IMR-90 (cell line): ENCODE data around the gene TSC22D4. TPM values are rescaled to one million over a fixed set of nuclear protein-coding genes. Genes with fewer than 3 reads are reported as not detected.
A peak's percentile ranks its signal among the peaks of the same experiment; 100 is the strongest.

Experiments
- ATAC-seq: fragments of 200-7000 bp; cut with Tn5 transposase; 2 replicates; pipeline ENCODE4 v1.9.1; 2020; ENCODE audit warnings: low read depth, mild to moderate bottlenecking, moderate library complexity
- BruUV-seq: library from RNA; stranded (reverse); fragments of 400-500 nt; replicated peaks from 2 replicates; lab custom pipeline; 2021; lab: Mats Ljungman, UMichigan
- CTCF ChIA-PET: fragments of 300-600 bp; formaldehyde crosslinking; extraction: SDS; loops from one replicate; lab custom pipeline; 2021; ENCODE audit warnings: antibody characterized with exemption; lab: Yijun Ruan, JAX
- POLR2A ChIA-PET: fragments of 300-600 bp; sonication (Branson Sonifier 250); formaldehyde crosslinking; loops from one replicate; lab custom pipeline; 2022; ENCODE audit warnings: antibody characterized with exemption; ENCODE audit not compliant: unreplicated experiment; lab: Charles Lee
- DNase-seq: peaks from one replicate; pipeline ENCODE4 v3.0.0; 2013
- H2AFZ ChIP-seq: replicated peaks from 2 replicates; pipeline ENCODE3; 2013; ENCODE audit warnings: low read length, mild to moderate bottlenecking; ENCODE audit not compliant: poor library complexity
- H2AK5ac ChIP-seq: 2 replicates; pipeline ENCODE4 v1.6.1; 2013; ENCODE audit warnings: low read depth, low read length, inconsistent platforms
- H2AK9ac ChIP-seq: replicated peaks from 2 replicates; pipeline ENCODE3; 2013; ENCODE audit warnings: mild to moderate bottlenecking, low read depth, low read length, moderate library complexity; ENCODE audit not compliant: poor library complexity
- H2BK120ac ChIP-seq: 2 replicates; pipeline ENCODE4 v1.6.1; 2013; ENCODE audit warnings: low read depth, low read length, inconsistent platforms
- H2BK15ac ChIP-seq: 3 replicates; pipeline ENCODE4 v1.6.1; 2013; ENCODE audit warnings: low read depth, low read length, inconsistent platforms
- H2BK20ac ChIP-seq: 2 replicates; pipeline ENCODE4 v1.6.1; 2013; ENCODE audit warnings: low read depth, mild to moderate bottlenecking, inconsistent platforms, low read length, moderate library complexity
- H2BK5ac ChIP-seq: 2 replicates; pipeline ENCODE4 v1.6.1; 2013; ENCODE audit warnings: mild to moderate bottlenecking, low read depth, low read length, inconsistent platforms; ENCODE audit not compliant: poor library complexity, severe bottlenecking
- H3K14ac ChIP-seq: replicated peaks from 2 replicates; pipeline ENCODE4 v1.6.1; 2013; ENCODE audit warnings: low read depth, low read length, inconsistent platforms
- H3K18ac ChIP-seq: 2 replicates; pipeline ENCODE4 v1.6.1; 2013; ENCODE audit warnings: low read depth, low read length, control low read depth
- H3K23ac ChIP-seq: 2 replicates; pipeline ENCODE4 v1.6.1; 2013; ENCODE audit warnings: low read depth, low read length, inconsistent platforms
- H3K27ac ChIP-seq: 2 replicates; pipeline ENCODE4 v1.5.1; 2013; ENCODE audit warnings: mild to moderate bottlenecking, control low read depth, low read length; ENCODE audit not compliant: insufficient read depth
- H3K27me3 ChIP-seq: 2 replicates; pipeline ENCODE4 v1.6.1; 2013; ENCODE audit warnings: low read length; ENCODE audit not compliant: control insufficient read depth, insufficient read depth
- H3K36me3 ChIP-seq: 2 replicates; pipeline ENCODE4 v1.6.1; 2013; ENCODE audit warnings: low read length, mixed read lengths; ENCODE audit not compliant: control insufficient read depth, insufficient read depth
- H3K4ac ChIP-seq: 2 replicates; pipeline ENCODE4 v1.6.1; 2013; ENCODE audit warnings: low read depth, low read length, inconsistent platforms
- H3K4me1 ChIP-seq: 2 replicates; pipeline ENCODE4 v1.6.1; 2013; ENCODE audit warnings: low read length, mixed read lengths; ENCODE audit not compliant: control insufficient read depth, insufficient read depth
- H3K4me2 ChIP-seq: 2 replicates; pipeline ENCODE4 v1.6.1; 2013; ENCODE audit warnings: low read depth, mild to moderate bottlenecking, control low read depth, low read length, moderate library complexity
- H3K4me3 ChIP-seq: 2 replicates; pipeline ENCODE4 v1.5.1; 2013; ENCODE audit warnings: low read depth, mild to moderate bottlenecking, control low read depth, low read length, moderate library complexity; ENCODE audit not compliant: insufficient read depth
- H3K56ac ChIP-seq: 2 replicates; pipeline ENCODE4 v1.6.1; 2013; ENCODE audit warnings: low read length, inconsistent platforms; ENCODE audit not compliant: insufficient read depth; ENCODE audit errors: extremely low read depth
- H3K79me1 ChIP-seq, 2 experiments: 2 replicates each; pipeline ENCODE4 v1.6.1; 2013; ENCODE audit warnings: low read length in 2 of 2, inconsistent platforms in 1 of 2, low read depth in 1 of 2
- H3K9ac ChIP-seq: 2 replicates; pipeline ENCODE4 v1.6.1; 2013; ENCODE audit warnings: low read depth, low read length, control low read depth
- H3K9me1 ChIP-seq: 2 replicates; pipeline ENCODE4 v1.6.1; 2013; ENCODE audit warnings: low read length, inconsistent platforms; ENCODE audit not compliant: insufficient read depth
- H3K9me3 ChIP-seq: 2 replicates; pipeline ENCODE4 v1.6.1; 2013; ENCODE audit warnings: low read length; ENCODE audit not compliant: control insufficient read depth, insufficient read depth
- H4K20me1 ChIP-seq: 2 replicates; pipeline ENCODE4 v1.6.1; 2013; ENCODE audit warnings: low read length, inconsistent platforms; ENCODE audit not compliant: insufficient read depth
- H4K5ac ChIP-seq: 2 replicates; pipeline ENCODE4 v1.6.1; 2013; ENCODE audit warnings: mild to moderate bottlenecking, low read depth, low read length, control low read depth
- H4K8ac ChIP-seq, 2 experiments: 2 replicates each; pipeline ENCODE4 v1.6.1; 2013; ENCODE audit warnings: low read depth in 2 of 2, low read length in 2 of 2, control low read depth in 1 of 2, inconsistent platforms in 1 of 2
- H4K91ac ChIP-seq: 2 replicates; pipeline ENCODE4 v1.6.1; 2013; ENCODE audit warnings: low read depth, low read length, inconsistent platforms; ENCODE audit not compliant: insufficient read depth
- BHLHE40 ChIP-seq: fragments of 150-350 bp; IDR thresholded peaks from 2 replicates; pipeline ENCODE4 v1.6.1; 2016; ENCODE audit warnings: mild to moderate bottlenecking, low read depth, low read length
- CEBPB ChIP-seq: IDR thresholded peaks from 2 replicates; pipeline ENCODE4 v1.6.1; 2012; ENCODE audit warnings: low read depth, low read length, improper control_type of control experiment
- CHD1 ChIP-seq: IDR thresholded peaks from 2 replicates; pipeline ENCODE4 v1.6.1; 2012; ENCODE audit warnings: low read depth, low read length, improper control_type of control experiment
- ELK1 ChIP-seq: fragments of 150-350 bp; IDR thresholded peaks from 2 replicates; pipeline ENCODE4 v1.6.1; 2016; ENCODE audit warnings: low read depth, mild to moderate bottlenecking, low read length, moderate library complexity, borderline replicate concordance
- FOS ChIP-seq: fragments of 150-350 bp; IDR thresholded peaks from 2 replicates; pipeline ENCODE4 v1.6.1; 2016; ENCODE audit warnings: low read depth, low read length
- MAFK ChIP-seq: IDR thresholded peaks from 2 replicates; pipeline ENCODE4 v1.6.1; 2012; ENCODE audit warnings: low read depth, low read length, improper control_type of control experiment
- MAZ ChIP-seq: IDR thresholded peaks from 2 replicates; pipeline ENCODE4 v1.6.1; 2012; ENCODE audit warnings: low read depth, mild to moderate bottlenecking, low read length, improper control_type of control experiment, moderate library complexity, borderline replicate concordance
- NFE2L2 ChIP-seq: fragments of 150-350 bp; IDR thresholded peaks from 2 replicates; pipeline ENCODE4 v1.6.1; 2016; ENCODE audit warnings: low read depth, mild to moderate bottlenecking, low read length
- POLR2A ChIP-seq: IDR thresholded peaks from 2 replicates; pipeline ENCODE4 v1.6.1; 2012; ENCODE audit warnings: mild to moderate bottlenecking, low read depth, low read length
- RAD21 ChIP-seq: IDR thresholded peaks from 2 replicates; pipeline ENCODE4 v1.6.1; 2012; ENCODE audit warnings: low read length, improper control_type of control experiment
- RCOR1 ChIP-seq: IDR thresholded peaks from 2 replicates; pipeline ENCODE4 v1.6.1; 2012; ENCODE audit warnings: mild to moderate bottlenecking, low read length, improper control_type of control experiment; ENCODE audit not compliant: insufficient replicate concordance
- RFX5 ChIP-seq: IDR thresholded peaks from 2 replicates; pipeline ENCODE4 v1.8.0; 2012; ENCODE audit warnings: low read depth, mild to moderate bottlenecking, low read length, moderate library complexity
- SMC3 ChIP-seq: fragments of 150-350 bp; IDR thresholded peaks from 2 replicates; pipeline ENCODE4 v1.6.1; 2016; ENCODE audit warnings: low read depth, mild to moderate bottlenecking, antibody characterized with exemption, low read length, moderate library complexity
- WGBS, 2 experiments: methylation state at CpG; one replicate each; pipeline versions ENCODE4 v1.1.5 to v1.1.7; 2013; ENCODE audit warnings: missing lambda C conversion rate in 2 of 2; ENCODE audit not compliant: insufficient read length in 1 of 2; ENCODE audit errors: extremely low coverage in 2 of 2; 5-methylcytosine and 5-hydroxymethylcytosine counted together
- dilution Hi-C: fragments of 300-500 bp; cut with HindIII; formaldehyde crosslinking; loops from one replicate; pipeline ENCODE4 v1.14.3; 2018; ENCODE audit warnings: low sequenced_read_pairs; ENCODE audit not compliant: unreplicated experiment
- in situ Hi-C: fragments of 300-500 bp; cut with MboI; formaldehyde crosslinking; loops from 3 replicates; pipeline ENCODE4 v1.14.3; 2019; ENCODE audit warnings: low sequenced_read_pairs, inconsistent platforms, mixed read lengths
- intact Hi-C: fragments of 100-400 bp; cut with micrococcal nuclease; formaldehyde crosslinking; loops from 2 replicates; pipeline ENCODE4 v1.10.0; 2022
- polyA plus RNA-seq, 3 experiments: library from polyadenylated mRNA; depleted of rRNA; stranded (reverse); fragments of >200 nt; gene quantifications; 2 replicates each; pipeline ENCODE4 v1.2.3, GENCODE V29; 2012; ENCODE audit warnings: low replicate concordance in 1 of 3
- total RNA-seq: library from RNA; depleted of rRNA; stranded (reverse); fragments of >200 nt; gene quantifications from 2 replicates; pipeline ENCODE4 v1.2.3, GENCODE V29; 2012
- TF ChIP-seq, protein P1 (sequence below): fragments of 150-350 bp; IDR thresholded peaks from 2 replicates; pipeline ENCODE4 v1.6.1; 2017; ENCODE audit warnings: mild to moderate bottlenecking, antibody characterized with exemption, low read length, low read depth
- TF ChIP-seq, protein P2 (sequence below): conservative IDR thresholded peaks from 2 replicates; pipeline ENCODE4 v1.5.1; 2012; ENCODE audit warnings: mild to moderate bottlenecking, low read depth, low read length, improper control_type of control experiment

TSC22D4 gene
- total and polyA plus RNA-seq, 2 of the 4 experiments (the other 2 are of a cell fraction), result 9.3 to 29.9 TPM

DNA sequence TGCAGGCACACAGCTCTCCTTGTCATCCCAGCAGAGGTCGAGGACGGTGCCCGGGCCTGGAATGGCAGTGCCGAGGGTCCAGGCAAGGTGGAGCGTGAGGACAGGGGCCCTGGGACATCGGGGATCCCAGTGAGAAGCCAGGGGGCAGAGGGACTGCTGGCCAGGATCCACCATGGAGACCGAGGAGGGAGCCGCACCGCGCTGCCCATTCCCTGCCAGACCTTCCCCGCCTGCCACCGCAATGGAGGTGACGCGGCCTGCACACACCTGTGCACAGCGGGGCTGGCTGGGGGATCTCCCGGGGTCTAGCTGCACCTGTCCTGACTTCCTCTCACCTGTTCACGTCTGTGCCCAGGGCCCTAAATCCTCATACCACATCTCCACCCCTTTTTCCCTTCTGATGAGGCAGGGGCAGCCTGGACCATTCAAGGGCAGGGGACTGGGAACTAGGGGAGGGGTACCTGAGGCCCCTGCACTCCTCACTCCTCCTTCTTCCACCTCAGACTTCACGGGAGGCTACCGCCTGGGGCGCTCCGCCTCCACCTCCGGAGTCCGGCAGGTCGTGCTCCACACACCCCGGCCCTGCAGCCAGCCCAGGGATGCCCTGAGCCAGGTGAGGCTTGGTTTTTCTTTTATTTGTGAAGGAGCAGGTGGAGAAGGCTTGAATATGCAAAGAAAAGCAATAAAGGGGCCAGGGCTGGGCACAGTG lies 11.6 kb upstream of the TSC22D4 start:
- H3K9me3 ChIP-seq, result no peaks in the 10 kb centered on the region
- dilution Hi-C loops, result no loop called here
- TF ChIP-seq FOS, result no peak
- no peak for TF ChIP-seq BHLHE40
- TF ChIP-seq CHD1, result no peak
- no peak for TF ChIP-seq POLR2A
- TF ChIP-seq, protein P1, sequence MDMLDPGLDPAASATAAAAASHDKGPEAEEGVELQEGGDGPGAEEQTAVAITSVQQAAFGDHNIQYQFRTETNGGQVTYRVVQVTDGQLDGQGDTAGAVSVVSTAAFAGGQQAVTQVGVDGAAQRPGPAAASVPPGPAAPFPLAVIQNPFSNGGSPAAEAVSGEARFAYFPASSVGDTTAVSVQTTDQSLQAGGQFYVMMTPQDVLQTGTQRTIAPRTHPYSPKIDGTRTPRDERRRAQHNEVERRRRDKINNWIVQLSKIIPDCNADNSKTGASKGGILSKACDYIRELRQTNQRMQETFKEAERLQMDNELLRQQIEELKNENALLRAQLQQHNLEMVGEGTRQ, result no peak
- TF ChIP-seq NFE2L2, result no peak
- TF ChIP-seq MAZ, result no peak
- TF ChIP-seq CEBPB, result no peak
- TF ChIP-seq RCOR1, result no peak
- no peak for TF ChIP-seq ELK1
- no peak for TF ChIP-seq RFX5
- TF ChIP-seq MAFK, result no peak
- TF ChIP-seq RAD21, result no peak
- TF ChIP-seq SMC3, result no peak
- TF ChIP-seq, protein P2, sequence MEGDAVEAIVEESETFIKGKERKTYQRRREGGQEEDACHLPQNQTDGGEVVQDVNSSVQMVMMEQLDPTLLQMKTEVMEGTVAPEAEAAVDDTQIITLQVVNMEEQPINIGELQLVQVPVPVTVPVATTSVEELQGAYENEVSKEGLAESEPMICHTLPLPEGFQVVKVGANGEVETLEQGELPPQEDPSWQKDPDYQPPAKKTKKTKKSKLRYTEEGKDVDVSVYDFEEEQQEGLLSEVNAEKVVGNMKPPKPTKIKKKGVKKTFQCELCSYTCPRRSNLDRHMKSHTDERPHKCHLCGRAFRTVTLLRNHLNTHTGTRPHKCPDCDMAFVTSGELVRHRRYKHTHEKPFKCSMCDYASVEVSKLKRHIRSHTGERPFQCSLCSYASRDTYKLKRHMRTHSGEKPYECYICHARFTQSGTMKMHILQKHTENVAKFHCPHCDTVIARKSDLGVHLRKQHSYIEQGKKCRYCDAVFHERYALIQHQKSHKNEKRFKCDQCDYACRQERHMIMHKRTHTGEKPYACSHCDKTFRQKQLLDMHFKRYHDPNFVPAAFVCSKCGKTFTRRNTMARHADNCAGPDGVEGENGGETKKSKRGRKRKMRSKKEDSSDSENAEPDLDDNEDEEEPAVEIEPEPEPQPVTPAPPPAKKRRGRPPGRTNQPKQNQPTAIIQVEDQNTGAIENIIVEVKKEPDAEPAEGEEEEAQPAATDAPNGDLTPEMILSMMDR, result no peak
- H2BK120ac ChIP-seq, result no peak overlapping the region
- H3K4me1 ChIP-seq, result no peaks in the 10 kb centered on the region; the same call in 1 of the 2 replicates
- 79% methylated on average over 5 of the region's 25 CpGs; no CpG with 5 or more reads in 1 of the 2 experiments for WGBS, 2 experiments
- no peak overlapping the region for H2AK5ac ChIP-seq
- H4K5ac ChIP-seq, result no peak overlapping the region
- H2BK5ac ChIP-seq, result no peak overlapping the region
- H4K20me1 ChIP-seq, result 0 out of 2 replicates have a peak, but pooled peaks cover 3% of the 10 kb centered on the region
- no peak overlapping the region for H3K27ac ChIP-seq
- no peak overlapping the region for H4K8ac ChIP-seq
- H4K91ac ChIP-seq, result no peak overlapping the region
- intact Hi-C loops, result loop anchor here (5.0 kb wide), 1 partner anchor 57 kb away; no protein-coding TSS in a partner anchor
- H3K56ac ChIP-seq, result no peak overlapping the region
- no peak overlapping the region for H3K4me2 ChIP-seq
- no peak overlapping the region for H2AK9ac ChIP-seq
- ChIA-PET POLR2A (no interaction called here), CTCF (interaction anchor here (0.6 kb wide), 1 partner anchor 51 kb away, joined by 4 read pairs; no protein-coding TSS in a partner anchor)
- no peak overlapping the region for H3K18ac ChIP-seq
- H3K23ac ChIP-seq, result no peak overlapping the region
- no peak overlapping the region for H3K9ac ChIP-seq
- H2BK15ac ChIP-seq, result no peak overlapping the region
- H3K4ac ChIP-seq, result no peak overlapping the region
- H3K79me1 ChIP-seq, result no peaks in the 10 kb centered on the region
- in situ Hi-C loops, result no loop called here
- H3K27me3 ChIP-seq, result peaks cover 12% of the 10 kb centered on the region; the same call in 1 of the 2 replicates
- ATAC-seq, result no peak
- no peak overlapping the region for H2BK20ac ChIP-seq
- peak overlapping the region; percentile 8 for H2AFZ ChIP-seq
- no peaks in the 10 kb centered on the region for H3K36me3 ChIP-seq
- no TSS peak for BruUV-seq
- no peak overlapping the region for H3K4me3 ChIP-seq
- no peaks in the 10 kb centered on the region for H3K9me1 ChIP-seq
- no peak for DNase-seq
- no peak overlapping the region for H3K14ac ChIP-seq
